HG02759 (cell line): ENCODE measurements around the gene UQCC5.
"Not testable (repeated sequence)": the region's sequence is repeated elsewhere in the genome, so short reads cannot be mapped to it uniquely, and the experiment has no call there.

Experiments
- ATAC-seq: cut with Tn5 transposase; IDR thresholded peaks from one replicate; pipeline ENCODE4 v1.9.1; 2021; ENCODE audit warnings: mild to moderate bottlenecking, moderate library complexity; ENCODE audit not compliant: unreplicated experiment

The UQCC5 gene

GRCh38 chr3:52521881-52522650 lies 14.3 kb upstream of the UQCC5 start:
- no peak for ATAC-seq

- no peak for ATAC-seq
These were observed 13.7 kb upstream of the UQCC5 start for GRCh38 chr3:52522651-52523251.

- no peak for ATAC-seq
These were observed 12.8 kb upstream of the UQCC5 start for GRCh38 chr3:52523386-52524257.

- no peak for ATAC-seq
These were observed 12.1 kb upstream of the UQCC5 start for GRCh38 chr3:52524258-52524751.

GRCh38 chr3:52524752-52525679 lies 11.4 kb upstream of the UQCC5 start:
- ATAC-seq = no peak

- ATAC-seq = no peak
These were observed 10.5 kb upstream of the UQCC5 start for GRCh38 chr3:52525680-52526561.

- not testable (repeated sequence) for ATAC-seq
These were observed 9.8 kb upstream of the UQCC5 start for GRCh38 chr3:52526671-52527038.

- no peak for ATAC-seq
These were observed 9.2 kb upstream of the UQCC5 start for GRCh38 chr3:52527039-52527731.

GRCh38 chr3:52527732-52528585 lies 8.4 kb upstream of the UQCC5 start:
- no peak for ATAC-seq

- no peak for ATAC-seq
These were observed 7.6 kb upstream of the UQCC5 start for GRCh38 chr3:52528586-52529375.

GRCh38 chr3:52529376-52530333 lies 6.8 kb upstream of the UQCC5 start:
- no peak for ATAC-seq

- ATAC-seq = no peak
These were observed 5.2 kb upstream of the UQCC5 start for GRCh38 chr3:52530918-52531826.

GRCh38 chr3:52531860-52532516 lies 4.4 kb upstream of the UQCC5 start:
- ATAC-seq = no peak

- no peak for ATAC-seq
These were observed 3.9 kb upstream of the UQCC5 start for GRCh38 chr3:52532517-52532837.
